ENCODE measurements around the gene SCGB1D1. TPM values are rescaled to one million over a fixed set of nuclear protein-coding genes. Genes with fewer than 3 reads are reported as not detected.
"Not testable (repeated sequence)": the region's sequence is repeated elsewhere in the genome, so short reads cannot be mapped to it uniquely, and the experiment has no call there.

Gene SCGB1D1
- total RNA-seq, 2 donors from 2014 or later = not detected

- Mint-ChIP-seq H3K27ac (no peak overlapping the region), H3K9me3 (no peaks in the 10 kb centered on the region), H3K4me1 (ENCODE audit: low read depth in 2 of 2) (no peaks in the 10 kb centered on the region), H3K27me3 (peaks cover 15 to 37% of the 10 kb centered on the region in 2 donors), H3K36me3 (no peaks in the 10 kb centered on the region), H3K4me3 (no peak overlapping the region)
- ATAC-seq (no peak), DNase-seq (ENCODE audit: low spot score) (no peak)
Observed at GRCh38 chr11:62182147-62182891, 7.7 kb upstream of the SCGB1D1 start.

GRCh38 chr11:62186195-62186594 lies 3.8 kb upstream of the SCGB1D1 start:
- ATAC-seq (no peak), DNase-seq (ENCODE audit: low spot score) (no peak)
- H3K9me3 Mint-ChIP-seq = no peaks in the 10 kb centered on the region
- H3K4me1 Mint-ChIP-seq (ENCODE audit: low read depth in 2 of 2) = no peaks in the 10 kb centered on the region
- H3K36me3 Mint-ChIP-seq = no peaks in the 10 kb centered on the region
- H3K27ac Mint-ChIP-seq = no peak overlapping the region
- no peak overlapping the region for H3K4me3 Mint-ChIP-seq
- H3K27me3 Mint-ChIP-seq = peaks cover 22 to 36% of the 10 kb centered on the region in 2 donors

DNA sequence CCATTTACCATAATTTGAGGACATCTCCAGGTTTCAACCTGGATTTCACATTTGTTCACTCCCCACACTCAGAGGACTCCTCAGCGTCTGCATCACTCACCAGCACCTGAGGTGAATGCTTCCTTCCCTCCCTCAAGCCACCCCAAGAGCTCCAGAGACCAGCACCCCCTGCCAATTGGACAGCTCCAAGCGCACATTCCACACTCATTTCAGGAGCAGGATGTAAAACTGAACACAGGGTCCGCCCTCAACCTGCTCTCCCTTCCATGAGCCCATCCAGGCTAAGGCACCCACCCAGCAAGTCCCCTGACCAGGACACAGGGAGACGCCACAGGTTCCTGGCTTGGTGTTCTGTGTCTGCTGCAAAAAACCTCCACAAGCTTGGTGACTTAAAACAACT lies 3.9 kb downstream of the SCGB1D1 start:
- H3K27me3 Mint-ChIP-seq = peaks cover 29 to 43% of the 10 kb centered on the region in 2 donors
- H3K4me1 Mint-ChIP-seq (ENCODE audit: low read depth in 2 of 2) = no peaks in the 10 kb centered on the region
- no peak overlapping the region for H3K4me3 Mint-ChIP-seq
- H3K36me3 Mint-ChIP-seq = no peaks in the 10 kb centered on the region
- DNase-seq (ENCODE audit: low spot score) (no peak), ATAC-seq (no peak)
- H3K9me3 Mint-ChIP-seq = no peaks in the 10 kb centered on the region
- no peak overlapping the region for H3K27ac Mint-ChIP-seq

- not testable (repeated sequence) for ATAC-seq; H3K4me3 Mint-ChIP-seq; H3K36me3 Mint-ChIP-seq; H3K4me1 Mint-ChIP-seq (ENCODE audit: low read depth in 2 of 2); DNase-seq (ENCODE audit: low spot score); H3K9me3 Mint-ChIP-seq; H3K27ac Mint-ChIP-seq
- peaks cover 25 to 42% of the 10 kb centered on the region in 2 donors for H3K27me3 Mint-ChIP-seq
Observed at GRCh38 chr11:62195010-62195409, 5.0 kb downstream of the SCGB1D1 start.

DNA sequence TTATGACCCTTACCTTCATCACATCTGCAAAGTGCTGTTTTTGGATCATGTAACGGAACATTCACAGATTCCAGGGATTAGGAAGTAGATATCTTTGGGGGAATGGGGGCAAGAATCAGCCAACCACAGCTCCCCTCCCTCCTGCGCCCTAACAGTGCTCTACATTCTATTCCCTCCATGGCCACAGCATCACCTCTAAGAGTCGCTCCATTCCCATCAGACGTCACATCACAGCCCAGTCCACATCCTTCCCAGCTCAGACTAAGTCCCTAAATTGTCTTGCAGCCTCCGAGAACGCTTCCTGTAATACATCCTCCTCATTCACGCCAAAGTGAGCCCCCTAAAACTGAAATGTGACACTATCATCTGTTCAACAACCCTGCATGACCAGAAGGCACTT lies 5.9 kb downstream of the SCGB1D1 start:
- H3K27me3 Mint-ChIP-seq = peaks cover 27 to 45% of the 10 kb centered on the region in 2 donors
- DNase-seq (ENCODE audit: low spot score) (no peak), ATAC-seq (no peak)
- no peak overlapping the region for H3K4me3 Mint-ChIP-seq
- H3K9me3 Mint-ChIP-seq = no peaks in the 10 kb centered on the region
- no peaks in the 10 kb centered on the region for H3K4me1 Mint-ChIP-seq (ENCODE audit: low read depth in 2 of 2)
- no peaks in the 10 kb centered on the region for H3K36me3 Mint-ChIP-seq
- no peak overlapping the region for H3K27ac Mint-ChIP-seq

DNA sequence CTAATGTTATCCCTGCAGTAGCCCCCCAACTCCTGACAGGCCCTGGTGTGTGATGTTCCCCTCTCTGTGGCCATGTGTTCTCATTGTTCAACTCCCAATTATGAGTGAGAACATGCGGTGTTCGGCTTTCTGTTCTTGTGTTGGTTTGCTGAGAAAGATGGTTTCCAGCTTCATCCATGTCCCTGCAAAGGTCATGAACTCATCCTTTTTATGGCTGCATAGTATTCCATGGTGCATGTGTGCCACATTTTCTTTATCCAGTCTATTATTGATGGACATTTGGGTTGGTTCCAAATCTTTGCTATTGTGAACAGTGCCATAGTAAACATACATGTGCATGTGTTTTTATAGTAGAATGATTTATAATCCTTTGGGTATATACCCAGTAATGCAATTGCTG lies 7.4 kb downstream of the SCGB1D1 start:
- H3K27me3 Mint-ChIP-seq = peaks cover 28 to 49% of the 10 kb centered on the region in 2 donors
- not testable (repeated sequence) for H3K4me3 Mint-ChIP-seq; H3K36me3 Mint-ChIP-seq; ATAC-seq; H3K4me1 Mint-ChIP-seq (ENCODE audit: low read depth in 2 of 2); H3K27ac Mint-ChIP-seq; DNase-seq (ENCODE audit: low spot score); H3K9me3 Mint-ChIP-seq

- H3K36me3 Mint-ChIP-seq = no peaks in the 10 kb centered on the region
- ATAC-seq (no peak), DNase-seq (ENCODE audit: low spot score) (no peak)
- no peak overlapping the region for H3K27ac Mint-ChIP-seq
- H3K4me3 Mint-ChIP-seq = no peak overlapping the region
- no peaks in the 10 kb centered on the region for H3K4me1 Mint-ChIP-seq (ENCODE audit: low read depth in 2 of 2)
- H3K9me3 Mint-ChIP-seq = no peaks in the 10 kb centered on the region
- H3K27me3 Mint-ChIP-seq = peaks cover 22 to 36% of the 10 kb centered on the region in 2 donors
Observed at GRCh38 chr11:62201376-62201775, 11.4 kb downstream of the SCGB1D1 start.

DNA sequence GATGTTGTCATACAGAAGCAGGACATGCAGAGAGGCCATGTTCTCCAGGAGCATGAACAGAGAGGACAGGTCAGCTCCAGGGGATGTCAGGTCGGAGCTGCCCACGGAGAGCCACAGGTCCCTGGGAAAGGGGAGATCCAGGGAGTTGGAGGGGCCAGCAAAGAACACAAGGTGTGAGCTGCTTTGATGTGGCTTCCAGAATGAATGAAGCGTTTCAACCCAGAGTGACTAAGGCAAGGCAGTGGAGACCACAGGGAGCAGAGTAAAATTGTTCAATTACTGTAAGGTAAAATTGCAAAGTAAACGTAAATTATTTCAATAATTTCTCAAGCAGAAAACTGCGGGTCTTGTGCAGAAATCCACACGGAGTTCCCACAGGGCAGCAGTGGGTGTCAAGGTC lies 12.9 kb downstream of the SCGB1D1 start:
- DNase-seq (ENCODE audit: low spot score) (no peak), ATAC-seq (no peak)
- Mint-ChIP-seq H3K9me3 (no peaks in the 10 kb centered on the region), H3K36me3 (no peaks in the 10 kb centered on the region), H3K4me1 (ENCODE audit: low read depth in 2 of 2) (no peaks in the 10 kb centered on the region), H3K27me3 (peaks cover 20 to 39% of the 10 kb centered on the region in 2 donors), H3K27ac (no peak overlapping the region), H3K4me3 (no peak overlapping the region)

DNA sequence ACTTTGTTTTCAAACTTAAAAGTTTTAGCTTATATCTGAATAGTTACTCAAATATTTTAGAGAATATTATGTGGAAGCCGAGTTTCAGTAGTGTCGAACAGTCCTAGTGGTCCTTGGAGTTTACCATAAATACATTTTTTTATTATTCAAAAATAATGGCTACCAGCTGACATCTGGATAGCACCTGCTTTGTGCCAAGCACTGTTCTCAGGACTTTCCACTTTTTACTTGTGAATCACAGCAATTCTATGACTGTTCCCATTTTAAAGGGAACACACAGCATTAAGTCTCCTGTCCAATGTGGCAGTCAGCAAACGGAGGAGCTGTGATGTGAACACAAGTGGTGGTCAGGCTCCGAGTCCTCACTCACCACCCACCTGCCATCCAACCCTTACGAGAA lies 14.4 kb downstream of the SCGB1D1 start:
- H3K4me3 Mint-ChIP-seq = no peak overlapping the region
- DNase-seq (ENCODE audit: low spot score) = no peak
- H3K4me1 Mint-ChIP-seq (ENCODE audit: low read depth in 2 of 2) = peaks cover 0 to 3% of the 10 kb centered on the region in 2 donors
- H3K27me3 Mint-ChIP-seq = peaks cover 21 to 42% of the 10 kb centered on the region in 2 donors
- ATAC-seq = no peak
- H3K27ac Mint-ChIP-seq = no peak overlapping the region
- H3K9me3 Mint-ChIP-seq = no peaks in the 10 kb centered on the region
- no peaks in the 10 kb centered on the region for H3K36me3 Mint-ChIP-seq

- DNase-seq (ENCODE audit: low spot score) (no peak), ATAC-seq (no peak)
- Mint-ChIP-seq H3K9me3 (no peaks in the 10 kb centered on the region), H3K4me1 (ENCODE audit: low read depth in 2 of 2) (peaks cover 0 to 3% of the 10 kb centered on the region in 2 donors), H3K36me3 (no peaks in the 10 kb centered on the region), H3K4me3 (no peak overlapping the region), H3K27me3 (peaks cover 21 to 34% of the 10 kb centered on the region in 2 donors), H3K27ac (no peak overlapping the region)
Observed at GRCh38 chr11:62205441-62205840, 15.4 kb downstream of the SCGB1D1 start.

GRCh38 chr11:62206276-62207066 lies 16.5 kb downstream of the SCGB1D1 start:
- not testable (repeated sequence) for ATAC-seq; H3K4me3 Mint-ChIP-seq; H3K4me1 Mint-ChIP-seq (ENCODE audit: low read depth in 2 of 2); DNase-seq (ENCODE audit: low spot score); H3K9me3 Mint-ChIP-seq; H3K27ac Mint-ChIP-seq; H3K36me3 Mint-ChIP-seq
- peaks cover 15 to 27% of the 10 kb centered on the region in 2 donors for H3K27me3 Mint-ChIP-seq

GRCh38 chr11:62208785-62209144 lies 18.7 kb downstream of the SCGB1D1 start:
- ATAC-seq (no peak), DNase-seq (ENCODE audit: low spot score) (no peak)
- no peak overlapping the region for H3K4me3 Mint-ChIP-seq
- no peaks in the 10 kb centered on the region for H3K9me3 Mint-ChIP-seq
- H3K36me3 Mint-ChIP-seq = no peaks in the 10 kb centered on the region
- peaks cover 7 to 21% of the 10 kb centered on the region in 2 donors for H3K27me3 Mint-ChIP-seq
- H3K27ac Mint-ChIP-seq = no peak overlapping the region
- peaks cover 0 to 3% of the 10 kb centered on the region in 2 donors for H3K4me1 Mint-ChIP-seq (ENCODE audit: low read depth in 2 of 2)

GRCh38 chr11:62217191-62217748 lies 27.3 kb downstream of the SCGB1D1 start:
- DNase-seq (ENCODE audit: low spot score) (no peak), ATAC-seq (no peak)
- Mint-ChIP-seq H3K36me3 (peaks cover 11% of the 10 kb centered on the region), H3K9me3 (peaks cover 8% of the 10 kb centered on the region), H3K27me3 (peaks cover 17 to 25% of the 10 kb centered on the region in 2 donors), H3K4me3 (no peak overlapping the region), H3K4me1 (ENCODE audit: low read depth in 2 of 2) (no peaks in the 10 kb centered on the region), H3K27ac (no peak overlapping the region)

DNA sequence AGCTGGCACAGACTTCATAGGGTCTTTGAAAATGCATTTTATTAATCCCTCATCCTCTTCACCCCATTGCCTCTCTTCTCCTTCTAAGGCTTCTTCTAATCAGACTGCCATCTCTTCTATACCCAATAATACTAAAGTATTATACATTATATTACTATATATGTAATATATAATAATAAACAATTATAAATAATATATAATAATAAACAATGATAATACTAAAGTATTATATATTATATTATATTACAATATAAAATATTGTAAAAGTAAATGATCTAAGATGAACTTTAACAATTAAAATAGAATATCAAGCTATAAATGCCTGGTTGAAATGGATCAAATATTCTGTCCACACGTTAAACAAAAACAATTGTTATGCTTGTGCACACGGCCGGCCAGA lies 31.5 kb downstream of the SCGB1D1 start:
- no peak for ATAC-seq

More for the DNA sequence above, 31.5 kb downstream of the SCGB1D1 start:
- Mint-ChIP-seq H3K9me3 (peaks cover 21% of the 10 kb centered on the region), H3K27ac (no peak overlapping the region), H3K27me3 (peaks cover 18 to 19% of the 10 kb centered on the region in 2 donors), H3K4me1 (ENCODE audit: low read depth in 2 of 2) (no peaks in the 10 kb centered on the region), H3K36me3 (peaks cover 35% of the 10 kb centered on the region), H3K4me3 (no peak overlapping the region)
- no peak for DNase-seq (ENCODE audit: low spot score)

Data from natural killer cell treated with Interleukin-12 subunit alpha and Interleukin-12 subunit beta and Interleukin-15 and Interleukin-18, amount 100 ng/mL, for 72 hours (primary cell).